Astrocyte (in vitro differentiated cells and primary cell): ENCODE measurements around the gene CYSTM1. TPM values are rescaled to one million over a fixed set of nuclear protein-coding genes. Genes with fewer than 3 reads are reported as not detected.
A peak's percentile ranks its signal among the peaks of the same experiment; 100 is the strongest.

Experiments
- DNase-seq: peaks from one replicate; pipeline ENCODE4 v3.0.0-alpha.2; 2010; ENCODE audit warnings: low read depth
- FAIRE-seq: peaks from 2 replicates; lab custom pipeline; 2011; peaks lifted over from hg19 to GRCh38; lab: Jason Lieb, UNC
- H2AFZ ChIP-seq: 2 replicates; pipeline ENCODE4 v1.6.0; 2012; ENCODE audit warnings: low read depth, low read length, inconsistent platforms
- H3K27ac ChIP-seq: 2 replicates; pipeline ENCODE4 v1.5.1; 2011; ENCODE audit warnings: low read depth, low read length, inconsistent platforms
- H3K27me3 ChIP-seq: 2 replicates; pipeline ENCODE4 v1.6.0; 2011; ENCODE audit warnings: low read length, inconsistent platforms; ENCODE audit not compliant: insufficient read depth
- H3K36me3 ChIP-seq: 2 replicates; pipeline ENCODE4 v1.5.1; 2011; ENCODE audit warnings: low read length, inconsistent platforms; ENCODE audit not compliant: insufficient read depth
- H3K4me1 ChIP-seq: 2 replicates; pipeline ENCODE4 v1.5.1; 2011; ENCODE audit warnings: low read length, inconsistent platforms; ENCODE audit not compliant: insufficient read depth
- H3K4me2 ChIP-seq: 2 replicates; pipeline ENCODE4 v1.6.0; 2012; ENCODE audit warnings: low read length, inconsistent platforms
- H3K4me3 ChIP-seq: 2 replicates; pipeline ENCODE4 v1.5.1; 2011; ENCODE audit warnings: low read depth, mild to moderate bottlenecking, low read length, inconsistent platforms; ENCODE audit not compliant: insufficient read depth
- H3K79me2 ChIP-seq: 2 replicates; pipeline ENCODE4 v1.6.0; 2012; ENCODE audit warnings: mild to moderate bottlenecking, low read length, inconsistent platforms; ENCODE audit not compliant: insufficient read depth
- H3K9ac ChIP-seq: 2 replicates; pipeline ENCODE4 v1.6.0; 2012; ENCODE audit warnings: mild to moderate bottlenecking, low read length, inconsistent platforms
- H3K9me3 ChIP-seq: 2 replicates; pipeline ENCODE4 v1.5.1; 2012; ENCODE audit warnings: low read depth, mild to moderate bottlenecking, low read length, inconsistent platforms; ENCODE audit not compliant: insufficient read depth
- H4K20me1 ChIP-seq: 2 replicates; pipeline ENCODE4 v1.6.0; 2012; ENCODE audit warnings: low read length, inconsistent platforms; ENCODE audit not compliant: insufficient read depth
- H3K27ac Mint-ChIP-seq: one replicate; pipeline ENCODE4 v1.8.0; 2021; ENCODE audit warnings: mild to moderate bottlenecking, mixed read lengths; ENCODE audit not compliant: unreplicated experiment
- H3K27me3 Mint-ChIP-seq: one replicate; pipeline ENCODE4 v1.8.0; 2021; ENCODE audit warnings: low read depth, mixed read lengths; ENCODE audit not compliant: unreplicated experiment
- H3K36me3 Mint-ChIP-seq: one replicate; pipeline ENCODE4 v1.8.0; 2021; ENCODE audit warnings: low read depth, mixed read lengths; ENCODE audit not compliant: unreplicated experiment
- H3K4me1 Mint-ChIP-seq: one replicate; pipeline ENCODE4 v1.8.0; 2021; ENCODE audit warnings: low read depth, mixed read lengths; ENCODE audit not compliant: unreplicated experiment
- H3K4me3 Mint-ChIP-seq: one replicate; pipeline ENCODE4 v1.8.0; 2021; ENCODE audit warnings: mild to moderate bottlenecking, moderate library complexity, mixed read lengths; ENCODE audit not compliant: unreplicated experiment
- H3K9me3 Mint-ChIP-seq: one replicate; pipeline ENCODE4 v1.8.0; 2021; ENCODE audit warnings: mild to moderate bottlenecking, mixed read lengths; ENCODE audit not compliant: unreplicated experiment
- EZH2 ChIP-seq: IDR thresholded peaks from 2 replicates; pipeline ENCODE4 v1.6.1; 2012; ENCODE audit warnings: mild to moderate bottlenecking, low read length, inconsistent platforms; ENCODE audit not compliant: insufficient read depth
- total RNA-seq: library from RNA; stranded (reverse); gene quantifications from 2 replicates; pipeline ENCODE4 v1.2.1, GENCODE V29; 2021
- TF ChIP-seq, protein P1 (sequence below): IDR thresholded peaks from 2 replicates; pipeline ENCODE4 v1.5.1; 2011; ENCODE audit warnings: low read depth, mild to moderate bottlenecking, inconsistent platforms, low read length, moderate library complexity; ENCODE audit not compliant: insufficient read depth

Gene CYSTM1
- total RNA-seq, 1 donor from 2014 or later, result 46.3 TPM

DNA sequence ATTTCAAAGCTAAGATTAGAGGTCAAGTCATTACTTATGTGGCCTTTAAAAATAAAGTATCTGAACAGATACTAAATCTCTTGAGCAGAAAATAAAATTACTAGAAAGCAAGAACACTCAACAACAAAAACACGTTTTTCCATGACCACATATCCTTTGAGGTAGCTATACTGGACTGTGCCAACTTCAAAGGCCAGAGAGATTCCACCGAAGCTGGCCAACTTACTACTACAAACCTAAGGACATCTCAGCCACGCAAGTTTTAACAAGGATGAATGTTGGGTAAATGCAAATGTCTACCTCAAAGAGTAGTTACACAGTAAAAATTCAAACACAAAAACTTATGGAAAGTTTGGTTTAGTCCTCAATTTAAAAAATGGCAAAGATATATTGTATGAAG is 109.0 kb downstream of the CYSTM1 start:
- peaks cover 47% of the 10 kb centered on the region for H4K20me1 ChIP-seq
- no peaks in the 10 kb centered on the region for H3K27me3 ChIP-seq
- no peak overlapping the region for H3K27ac ChIP-seq
- H3K36me3 Mint-ChIP-seq, result no peaks in the 10 kb centered on the region
- peaks cover 87% of the 10 kb centered on the region for H3K79me2 ChIP-seq
- no peak overlapping the region for H3K4me2 ChIP-seq
- no peak overlapping the region for H3K9ac ChIP-seq
- H3K9me3 ChIP-seq, result no peaks in the 10 kb centered on the region
- no peaks in the 10 kb centered on the region for H3K27me3 Mint-ChIP-seq
- H3K4me3 Mint-ChIP-seq, result no peak overlapping the region
- DNase-seq (no peak), FAIRE-seq (no peak)
- H2AFZ ChIP-seq, result no peak overlapping the region
- no peaks in the 10 kb centered on the region for H3K9me3 Mint-ChIP-seq
- H3K36me3 ChIP-seq, result peaks cover 6% of the 10 kb centered on the region
- no peak overlapping the region for H3K27ac Mint-ChIP-seq
- H3K4me1 ChIP-seq, result no peaks in the 10 kb centered on the region
- H3K4me3 ChIP-seq, result no peak overlapping the region
- H3K4me1 Mint-ChIP-seq, result peaks cover 32% of the 10 kb centered on the region
- TF ChIP-seq, protein P1, sequence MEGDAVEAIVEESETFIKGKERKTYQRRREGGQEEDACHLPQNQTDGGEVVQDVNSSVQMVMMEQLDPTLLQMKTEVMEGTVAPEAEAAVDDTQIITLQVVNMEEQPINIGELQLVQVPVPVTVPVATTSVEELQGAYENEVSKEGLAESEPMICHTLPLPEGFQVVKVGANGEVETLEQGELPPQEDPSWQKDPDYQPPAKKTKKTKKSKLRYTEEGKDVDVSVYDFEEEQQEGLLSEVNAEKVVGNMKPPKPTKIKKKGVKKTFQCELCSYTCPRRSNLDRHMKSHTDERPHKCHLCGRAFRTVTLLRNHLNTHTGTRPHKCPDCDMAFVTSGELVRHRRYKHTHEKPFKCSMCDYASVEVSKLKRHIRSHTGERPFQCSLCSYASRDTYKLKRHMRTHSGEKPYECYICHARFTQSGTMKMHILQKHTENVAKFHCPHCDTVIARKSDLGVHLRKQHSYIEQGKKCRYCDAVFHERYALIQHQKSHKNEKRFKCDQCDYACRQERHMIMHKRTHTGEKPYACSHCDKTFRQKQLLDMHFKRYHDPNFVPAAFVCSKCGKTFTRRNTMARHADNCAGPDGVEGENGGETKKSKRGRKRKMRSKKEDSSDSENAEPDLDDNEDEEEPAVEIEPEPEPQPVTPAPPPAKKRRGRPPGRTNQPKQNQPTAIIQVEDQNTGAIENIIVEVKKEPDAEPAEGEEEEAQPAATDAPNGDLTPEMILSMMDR, result no peak
- no peak for TF ChIP-seq EZH2

DNA sequence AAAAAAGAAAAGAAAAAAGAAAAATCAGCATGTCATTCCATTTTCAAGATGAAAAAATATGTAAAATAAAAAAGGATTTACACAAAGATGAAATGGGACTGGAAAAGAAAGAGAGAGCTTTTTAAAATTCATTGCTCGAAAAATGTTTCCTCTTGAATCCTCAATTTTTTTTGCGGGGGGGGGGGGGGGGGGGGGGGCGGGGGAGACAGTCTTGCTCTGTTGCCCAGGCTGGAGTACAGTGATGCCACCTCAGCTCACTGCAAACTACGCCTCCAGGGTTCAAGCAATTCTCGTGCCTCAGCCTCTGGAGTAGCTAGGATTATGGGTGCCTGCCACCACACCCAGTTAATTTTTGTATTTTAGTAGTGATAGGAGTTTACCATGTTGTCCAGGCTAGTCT is 111.4 kb downstream of the CYSTM1 start:
- H3K4me3 ChIP-seq, result no peak overlapping the region
- H3K9ac ChIP-seq, result no peak overlapping the region
- H3K27ac ChIP-seq, result no peak overlapping the region
- no peaks in the 10 kb centered on the region for H3K9me3 Mint-ChIP-seq
- H3K4me1 Mint-ChIP-seq, result peaks cover 51% of the 10 kb centered on the region
- H3K79me2 ChIP-seq, result peaks cover 99% of the 10 kb centered on the region
- H3K36me3 Mint-ChIP-seq, result peaks cover 4% of the 10 kb centered on the region
- no peak overlapping the region for H3K27ac Mint-ChIP-seq
- H3K27me3 Mint-ChIP-seq, result no peaks in the 10 kb centered on the region
- TF ChIP-seq EZH2, result no peak
- TF ChIP-seq, protein P1, result no peak
- H3K36me3 ChIP-seq, result no peaks in the 10 kb centered on the region
- FAIRE-seq (no peak), DNase-seq (no peak)
- H3K4me2 ChIP-seq, result no peak overlapping the region
- no peaks in the 10 kb centered on the region for H3K4me1 ChIP-seq
- H3K27me3 ChIP-seq, result no peaks in the 10 kb centered on the region
- peaks cover 53% of the 10 kb centered on the region for H4K20me1 ChIP-seq
- H3K4me3 Mint-ChIP-seq, result no peak overlapping the region
- H2AFZ ChIP-seq, result no peak overlapping the region
- H3K9me3 ChIP-seq, result no peaks in the 10 kb centered on the region

DNA sequence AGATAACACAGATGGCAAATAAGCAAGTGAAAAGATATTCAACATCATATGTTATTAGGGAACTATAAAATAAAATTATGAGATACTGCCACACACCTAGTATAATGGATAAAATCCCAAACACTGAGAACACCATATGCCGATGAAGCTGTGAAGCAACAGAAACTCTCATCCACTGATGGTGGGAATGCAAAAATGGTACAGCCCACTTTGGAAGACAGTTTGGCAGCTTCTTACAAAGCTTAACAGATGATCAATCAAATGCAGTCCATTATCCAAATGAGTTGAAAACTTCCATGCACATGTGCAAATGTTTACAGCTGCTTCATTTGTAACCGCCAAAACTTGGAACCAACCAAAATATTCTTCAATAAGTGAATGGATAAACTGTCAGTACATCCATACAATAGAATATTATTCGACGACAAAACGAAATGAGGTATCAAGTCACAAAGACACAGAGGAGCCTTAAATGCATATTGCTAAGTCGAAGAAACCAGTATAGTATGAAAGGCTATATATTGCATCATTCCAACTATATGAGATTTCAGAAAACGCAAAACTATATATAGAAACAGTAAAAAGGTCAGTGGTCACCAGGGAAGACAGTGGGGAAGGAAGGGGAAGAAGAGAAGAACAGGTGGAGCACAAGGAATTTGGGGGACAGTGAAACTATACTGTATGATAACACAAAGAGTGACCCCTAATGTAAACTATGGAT is 113.0 kb downstream of the CYSTM1 start:
- TF ChIP-seq, protein P1, result no peak
- TF ChIP-seq EZH2, result no peak
- H3K79me2 ChIP-seq, result peaks cover 99% of the 10 kb centered on the region
- FAIRE-seq (no peak), DNase-seq (no peak)
- no peaks in the 10 kb centered on the region for H3K36me3 ChIP-seq
- peaks cover 14% of the 10 kb centered on the region for H3K4me1 ChIP-seq
- H3K4me3 ChIP-seq, result no peak overlapping the region
- Mint-ChIP-seq H3K27ac (peak overlapping the region; percentile 4), H3K4me3 (no peak overlapping the region), H3K9me3 (no peaks in the 10 kb centered on the region), H3K36me3 (peaks cover 5% of the 10 kb centered on the region), H3K27me3 (no peaks in the 10 kb centered on the region), H3K4me1 (peaks cover 62% of the 10 kb centered on the region)
- no peak overlapping the region for H3K9ac ChIP-seq
- no peak overlapping the region for H2AFZ ChIP-seq
- no peaks in the 10 kb centered on the region for H3K27me3 ChIP-seq
- H4K20me1 ChIP-seq, result peaks cover 48% of the 10 kb centered on the region
- H3K27ac ChIP-seq, result no peak overlapping the region
- no peaks in the 10 kb centered on the region for H3K9me3 ChIP-seq
- H3K4me2 ChIP-seq, result no peak overlapping the region
